Lower lobe of right lung (tissue), 2 donors: ENCODE results near the gene ATP2C2. TPM values are rescaled to one million over a fixed set of nuclear protein-coding genes. Genes with fewer than 3 reads are reported as not detected.

Experiments used
- ATAC-seq, 2 donors: fragments of 200-7000 bp; cut with Tn5 transposase; one replicate each; pipeline ENCODE4 v1.9.1; 2020 to 2022; ENCODE audit warnings: mild to moderate bottlenecking in 2 of 2, moderate library complexity in 2 of 2
- DNase-seq: peaks from one replicate; pipeline ENCODE4 v3.0.0-alpha.2; 2020
- H3K27ac ChIP-seq: fragments of 200-600 bp; one replicate; pipeline ENCODE4 v1.8.0; 2022
- H3K27me3 ChIP-seq: fragments of 200-600 bp; one replicate; pipeline ENCODE4 v1.8.0; 2022; ENCODE audit warnings: low read depth
- H3K36me3 ChIP-seq: fragments of 200-600 bp; one replicate; pipeline ENCODE4 v1.8.0; 2022; ENCODE audit warnings: mild to moderate bottlenecking
- H3K4me1 ChIP-seq: fragments of 200-600 bp; one replicate; pipeline ENCODE4 v1.8.0; 2022
- H3K4me3 ChIP-seq: fragments of 200-600 bp; one replicate; pipeline ENCODE4 v1.8.0; 2022; ENCODE audit warnings: mild to moderate bottlenecking
- H3K9me3 ChIP-seq: fragments of 200-600 bp; one replicate; pipeline ENCODE4 v1.8.0; 2022
- CTCF ChIP-seq: fragments of 200-600 bp; IDR thresholded peaks from one replicate; pipeline ENCODE4 v1.8.0; 2022; ENCODE audit warnings: antibody characterized with exemption, mild to moderate bottlenecking
- intact Hi-C: fragments of 100-400 bp; cut with DNase I; formaldehyde crosslinking; loops from one replicate; pipeline ENCODE4 v1.11.0; 2022
- total RNA-seq: library from RNA; stranded (reverse); fragmentation: NEBNext Ultra II Directional; extraction: Animal tissue kit (Norgen Biotek cat#: 25700); gene quantifications from one replicate; pipeline ENCODE4 v1.2.1, GENCODE V29; 2021
- donor health status: DM: no; HTN: yes; CAD: no; lungs with severe emphysema.

Gene ATP2C2
- total RNA-seq, 1 donor from 2014 or later = 56.2 TPM

GRCh38 chr16:84451781-84452180 is 83.4 kb downstream of the ATP2C2 start:
- intact Hi-C loops = no loop called here
- Histone ChIP-seq H3K9me3 (no peaks in the 10 kb centered on the region), H3K4me3 (no peak overlapping the region), H3K4me1 (no peaks in the 10 kb centered on the region), H3K27ac (no peak overlapping the region), H3K27me3 (no peaks in the 10 kb centered on the region), H3K36me3 (no peaks in the 10 kb centered on the region)
- no peak for TF ChIP-seq CTCF
- ATAC-seq (no peak), DNase-seq (peak; percentile 18)

GRCh38 chr16:84453061-84453752 is 84.9 kb downstream of the ATP2C2 start:
- Histone ChIP-seq H3K27ac (no peak overlapping the region), H3K27me3 (no peaks in the 10 kb centered on the region), H3K36me3 (no peaks in the 10 kb centered on the region), H3K4me1 (no peaks in the 10 kb centered on the region), H3K9me3 (no peaks in the 10 kb centered on the region), H3K4me3 (no peak overlapping the region)
- DNase-seq (peak; percentile 41), ATAC-seq (peak in 1 of 2 donors; percentile 15)
- TF ChIP-seq CTCF = no peak
- intact Hi-C loops = no loop called here

- Histone ChIP-seq H3K4me1 (no peaks in the 10 kb centered on the region), H3K4me3 (no peak overlapping the region), H3K27me3 (no peaks in the 10 kb centered on the region), H3K9me3 (no peaks in the 10 kb centered on the region), H3K36me3 (no peaks in the 10 kb centered on the region), H3K27ac (no peak overlapping the region)
- TF ChIP-seq CTCF = no peak
- peak; percentile 26 for DNase-seq
- intact Hi-C loops = no loop called here
- no peak for ATAC-seq
Measured at GRCh38 chr16:84454611-84455010, 86.3 kb downstream of the ATP2C2 start.

GRCh38 chr16:84455031-84455430 is 86.7 kb downstream of the ATP2C2 start:
- no peaks in the 10 kb centered on the region for H3K36me3 ChIP-seq
- TF ChIP-seq CTCF = no peak
- intact Hi-C loops = no loop called here
- no peaks in the 10 kb centered on the region for H3K4me1 ChIP-seq
- H3K27me3 ChIP-seq = no peaks in the 10 kb centered on the region
- H3K4me3 ChIP-seq = no peak overlapping the region
- ATAC-seq (no peak), DNase-seq (no peak)
- no peak overlapping the region for H3K27ac ChIP-seq
- no peaks in the 10 kb centered on the region for H3K9me3 ChIP-seq

- H3K36me3 ChIP-seq = peaks cover 20% of the 10 kb centered on the region
- DNase-seq (peak; percentile 25), ATAC-seq (no peak)
- no peak for TF ChIP-seq CTCF
- no peak overlapping the region for H3K27ac ChIP-seq
- intact Hi-C loops = no loop called here
- no peak overlapping the region for H3K4me3 ChIP-seq
- no peaks in the 10 kb centered on the region for H3K27me3 ChIP-seq
- no peaks in the 10 kb centered on the region for H3K4me1 ChIP-seq
- H3K9me3 ChIP-seq = no peaks in the 10 kb centered on the region
Measured at GRCh38 chr16:84458606-84459532, 90.5 kb downstream of the ATP2C2 start.
